ELR (cell line): Measurements from ENCODE around the gene KIRREL3.

Experiments
- DNase-seq: peaks from one replicate; pipeline ENCODE4 v3.0.0-alpha.2; 2015; ENCODE audit warnings: low read depth

KIRREL3 gene

DNA sequence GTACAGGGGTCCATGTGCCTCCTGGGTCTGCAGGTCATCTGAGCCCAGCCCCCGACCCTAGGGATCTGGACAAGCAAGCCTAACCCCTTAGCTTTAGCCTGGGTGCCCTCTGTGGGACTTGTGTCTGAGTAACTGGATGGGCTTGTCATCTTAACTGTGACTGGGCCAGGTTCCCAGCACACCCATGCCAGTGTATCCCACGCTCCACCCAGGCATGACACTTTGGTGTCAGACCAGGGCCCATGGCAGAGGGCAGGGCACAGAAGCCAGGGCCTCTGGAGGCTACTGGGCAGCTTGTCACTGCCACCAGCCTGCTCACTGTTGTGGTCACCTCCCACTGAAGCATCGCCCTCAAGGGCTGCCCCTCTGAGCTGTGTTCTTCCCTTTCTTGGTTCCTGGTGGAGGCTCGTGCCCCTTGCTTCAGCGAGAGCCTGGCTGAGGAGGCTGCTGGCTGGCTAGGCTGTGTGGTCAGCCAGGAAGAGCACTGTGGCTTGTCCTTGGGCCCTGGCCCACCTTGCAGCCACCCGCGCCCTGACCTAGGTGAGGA, 564.3 kb downstream of the KIRREL3 start:
- DNase-seq, result no peak

- DNase-seq, result no peak
Observed at GRCh38 chr11:126434950-126435335, 565.6 kb downstream of the KIRREL3 start.

GRCh38 chr11:126433989-126434949, 566.3 kb downstream of the KIRREL3 start:
- no peak for DNase-seq

- no peak for DNase-seq
Observed at GRCh38 chr11:126433244-126433846, 567.2 kb downstream of the KIRREL3 start.

- no peak for DNase-seq
Observed at GRCh38 chr11:126432525-126432924, 568.0 kb downstream of the KIRREL3 start.

- DNase-seq, result no peak
Observed at GRCh38 chr11:126432065-126432461, 568.5 kb downstream of the KIRREL3 start.

GRCh38 chr11:126431401-126432064, 569.0 kb downstream of the KIRREL3 start:
- DNase-seq, result peak; percentile 89

GRCh38 chr11:126430581-126431335, 569.8 kb downstream of the KIRREL3 start:
- peak; percentile 39 for DNase-seq

DNA sequence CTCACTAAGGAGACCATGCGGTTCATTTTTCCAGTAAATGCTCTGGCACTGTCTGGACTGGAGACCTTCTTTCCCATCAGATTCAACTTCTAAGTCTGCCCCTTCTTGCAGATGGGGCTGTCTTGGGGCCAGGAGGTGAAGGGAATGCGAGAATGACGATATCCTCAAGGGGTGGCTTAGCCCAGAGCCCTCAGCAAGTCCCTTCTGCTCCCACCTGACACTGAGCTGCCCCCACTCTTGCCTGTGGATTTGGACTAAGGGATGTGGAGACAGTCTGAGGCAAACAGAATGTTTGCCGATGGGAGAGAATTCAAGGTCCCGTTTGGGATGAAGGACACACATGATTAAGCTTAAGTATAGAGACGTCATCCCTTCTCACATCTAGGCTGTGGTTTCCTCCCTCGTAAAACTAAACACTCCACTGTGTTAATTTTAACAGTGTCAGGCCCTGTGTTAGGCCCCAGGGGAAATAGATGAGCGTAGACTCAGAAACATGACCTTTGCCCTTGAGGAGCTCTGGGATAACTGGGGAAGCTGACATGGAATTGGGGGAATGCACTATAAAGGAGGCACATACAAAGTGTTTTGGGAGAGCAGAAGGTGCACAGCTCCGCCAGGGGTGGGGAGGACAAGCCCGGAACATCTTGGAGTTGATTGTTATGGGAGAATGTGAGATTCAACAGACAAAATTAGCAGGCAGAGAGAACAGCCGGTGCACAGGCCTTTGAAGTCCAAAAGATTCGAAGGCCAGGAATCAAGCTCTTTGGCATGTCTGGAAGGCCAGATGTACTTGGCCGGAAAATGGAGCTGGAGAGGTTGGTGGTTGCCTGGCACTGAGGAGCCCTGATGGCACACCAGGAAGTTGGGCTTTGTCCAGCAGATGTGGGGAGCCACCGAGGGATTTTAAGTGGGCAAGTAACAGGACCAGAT, 573.5 kb downstream of the KIRREL3 start:
- DNase-seq, result no peak

DNA sequence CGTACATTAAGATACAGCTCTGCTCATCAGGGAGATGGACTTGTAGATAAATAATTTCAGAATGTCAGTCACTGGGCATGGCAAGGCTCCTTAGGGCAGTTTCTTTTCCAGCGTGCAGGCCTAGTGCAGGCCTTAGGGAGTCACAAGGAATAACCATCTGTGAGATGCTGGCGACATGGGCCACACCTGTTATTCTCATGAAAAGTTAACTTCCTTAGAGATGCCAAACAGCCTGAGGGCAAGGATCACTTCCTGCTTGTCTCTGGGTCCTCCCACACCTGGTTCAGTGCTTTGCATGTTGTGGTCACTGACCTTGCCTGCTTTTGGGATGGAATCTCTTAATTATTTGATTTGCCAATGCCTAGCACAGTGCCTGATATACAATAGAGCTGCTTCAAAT, 574.5 kb downstream of the KIRREL3 start:
- no peak for DNase-seq

DNA sequence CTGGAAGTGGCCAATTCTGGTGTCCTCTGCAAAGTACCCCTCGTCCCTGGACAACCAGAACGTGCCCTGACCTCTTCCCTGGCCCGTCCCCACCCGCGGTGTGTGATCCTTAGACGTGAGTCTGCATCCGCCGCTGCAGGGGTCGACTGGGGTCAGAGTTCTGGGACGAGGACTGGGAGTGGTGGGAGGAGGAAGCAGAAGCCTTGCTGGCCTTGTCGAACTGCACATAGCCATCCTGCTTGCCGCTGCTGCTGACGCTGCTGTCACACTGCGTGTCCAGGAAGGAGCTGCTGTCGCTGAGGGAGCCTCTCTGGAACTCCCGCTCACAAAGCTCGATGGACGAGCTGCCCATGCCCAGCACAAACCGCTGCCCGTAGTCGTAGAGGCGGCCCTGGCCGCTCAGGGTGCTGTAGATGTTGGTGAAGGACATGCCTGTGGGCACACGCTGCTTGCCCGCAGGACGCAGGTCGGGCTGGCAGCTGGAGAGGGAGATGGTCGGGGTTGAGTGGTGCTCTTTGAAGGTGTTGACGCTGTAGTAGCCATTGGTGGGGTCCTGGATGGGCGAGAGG, 576.0 kb downstream of the KIRREL3 start:
- no peak for DNase-seq

- DNase-seq, result no peak
Observed at GRCh38 chr11:126423743-126424142, 576.8 kb downstream of the KIRREL3 start.

DNA sequence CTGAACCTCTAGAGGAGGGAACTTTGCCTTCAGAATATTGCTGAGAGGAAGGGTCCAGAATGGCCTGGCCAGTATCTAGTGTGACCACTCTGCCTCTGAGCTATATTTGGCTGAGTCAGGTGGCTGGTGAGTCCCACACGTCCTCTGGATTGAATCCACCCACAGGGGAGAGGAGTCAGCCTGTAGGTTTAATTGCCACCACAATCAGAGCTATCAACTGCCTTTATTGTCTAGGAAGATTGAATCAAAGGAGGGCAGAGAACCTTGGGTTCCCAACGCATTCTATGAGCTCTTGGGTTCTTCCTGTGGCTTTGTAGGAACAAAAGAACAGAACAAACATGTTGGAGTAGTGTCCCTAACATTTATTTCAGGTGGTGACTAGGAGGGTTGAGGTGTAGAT, 577.4 kb downstream of the KIRREL3 start:
- peak; percentile 34 for DNase-seq

DNA sequence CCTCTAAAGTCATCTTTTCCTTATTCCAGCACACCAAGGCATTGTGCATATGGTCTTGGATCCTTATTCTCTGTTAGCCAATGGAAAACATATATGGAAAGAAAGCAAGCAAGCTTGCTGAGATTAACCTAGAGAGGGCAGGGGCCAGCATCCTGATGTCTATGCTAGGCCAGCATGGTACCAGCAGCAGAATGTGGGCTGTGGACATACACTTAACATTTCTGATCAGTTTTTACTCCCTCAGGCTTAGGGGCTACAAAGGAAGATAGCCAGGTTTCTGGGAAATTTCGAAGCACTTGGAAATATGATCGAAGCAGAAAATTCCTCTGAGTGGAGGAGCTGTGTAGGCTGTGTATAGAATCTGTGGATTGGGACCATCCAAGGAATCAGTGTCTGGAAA, 578.1 kb downstream of the KIRREL3 start:
- no peak for DNase-seq

DNA sequence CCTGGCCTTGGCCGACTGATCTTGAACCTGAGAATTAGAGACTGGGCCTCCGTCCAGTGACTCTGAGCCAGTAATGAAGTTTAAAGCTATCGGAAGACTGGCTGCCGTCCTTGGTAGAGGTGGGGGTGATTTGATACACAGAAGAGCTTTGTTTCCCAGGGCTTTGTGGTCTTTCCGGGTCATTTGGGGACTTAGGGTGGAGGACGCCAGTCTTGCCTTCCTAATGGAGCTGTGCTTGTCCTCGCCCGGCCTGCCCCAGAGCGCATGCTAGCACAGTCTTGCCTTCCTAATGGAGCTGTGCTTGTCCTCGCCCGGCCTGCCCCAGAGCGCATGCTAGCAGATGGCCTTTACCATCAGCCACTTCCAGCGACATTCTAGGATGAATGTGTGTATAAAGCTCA, 579.3 kb downstream of the KIRREL3 start:
- DNase-seq, result no peak

- DNase-seq, result no peak
Observed at GRCh38 chr11:126420698-126421256, 579.8 kb downstream of the KIRREL3 start.

DNA sequence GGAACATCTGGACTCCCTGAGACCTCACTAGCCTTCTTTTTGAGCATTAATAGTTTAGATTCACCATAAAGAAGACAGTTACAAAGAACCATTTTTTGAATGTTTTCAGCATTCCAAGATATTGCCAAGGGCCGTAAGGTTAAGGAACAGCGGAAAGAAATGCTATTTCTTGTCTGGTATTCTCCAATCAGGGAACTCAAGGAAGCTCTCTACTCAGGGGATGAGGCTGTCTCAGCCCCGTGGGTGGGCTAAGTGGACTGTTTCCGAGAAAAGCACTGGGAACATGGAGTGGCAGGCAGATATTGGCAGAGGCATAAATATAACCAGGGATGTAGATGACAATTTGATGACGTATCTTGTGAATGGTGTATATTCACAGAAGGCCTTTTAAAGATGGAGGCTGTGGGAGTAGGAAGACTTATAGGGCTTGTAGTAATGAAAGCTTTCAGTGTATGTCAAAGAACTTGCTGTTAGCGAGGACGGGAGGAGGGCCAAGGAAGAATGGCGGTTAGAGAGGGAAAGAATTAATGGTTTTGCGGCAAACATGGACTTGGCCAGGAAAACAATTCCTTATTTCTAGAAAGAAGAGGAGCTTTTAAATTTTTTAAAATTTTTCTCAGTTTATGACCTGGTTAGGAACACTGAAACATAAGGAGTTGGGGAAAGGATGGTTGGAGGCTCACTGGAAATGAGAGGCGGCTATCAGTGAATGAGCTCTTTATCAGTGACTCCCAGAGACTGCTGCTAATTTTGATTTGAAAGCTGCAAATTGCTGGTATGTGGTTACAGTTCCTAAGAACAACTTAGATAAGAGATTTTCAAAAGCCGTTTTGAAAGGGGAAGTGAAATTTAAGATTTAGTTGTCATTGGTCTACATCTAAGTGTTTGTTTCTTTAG, 580.5 kb downstream of the KIRREL3 start:
- no peak for DNase-seq

DNA sequence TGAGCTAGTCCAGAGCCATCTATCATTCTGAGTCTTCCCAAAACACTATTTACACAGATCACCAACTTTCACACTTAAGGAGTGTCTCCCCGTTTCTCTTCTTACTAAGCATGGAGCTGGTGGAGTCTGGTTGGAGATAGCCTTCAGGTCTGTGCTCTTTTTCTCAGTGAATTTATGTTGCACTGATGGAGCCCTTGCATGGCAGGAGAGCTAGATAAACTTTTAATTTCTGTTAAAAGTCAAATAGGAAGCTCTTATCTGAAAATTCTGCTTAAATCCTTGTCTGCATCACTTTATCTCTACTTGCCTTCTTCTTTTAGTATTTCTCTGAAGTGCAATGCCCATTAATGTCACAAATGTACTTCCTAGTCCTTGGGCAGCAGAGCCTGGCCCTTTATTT, 581.7 kb downstream of the KIRREL3 start:
- DNase-seq, result no peak
